Natural killer cell treated with Interleukin-12 subunit alpha and Interleukin-12 subunit beta and Interleukin-15 and Interleukin-18, amount 100 ng/mL, for 72 hours (primary cell): ENCODE data around the gene NUBPL. TPM values are rescaled to one million over a fixed set of nuclear protein-coding genes. Genes with fewer than 3 reads are reported as not detected.
"Not testable (repeated sequence)": the region's sequence is repeated elsewhere in the genome, so short reads cannot be mapped to it uniquely, and the experiment has no call there.

Experiments
- ATAC-seq, 2 donors: fragments of 150-1000 bp; cut with Tn5 transposase in 1 of 2; sonication (Bioruptor Pico), chemical (Tn5 transposase) in 1 of 2; 2 replicates each; pipeline ENCODE4 v1.10.0; 2021
- DNase-seq: peaks from one replicate; pipeline ENCODE4 v3.0.0; 2022; ENCODE audit warnings: low spot score
- H3K27ac Mint-ChIP-seq, 2 donors: 1 replicate in 1 of 2; 2 replicates in 1 of 2; pipeline ENCODE4 v1.8.0; 2022; ENCODE audit warnings: mixed read lengths in 2 of 2, mild to moderate bottlenecking in 1 of 2, moderate library complexity in 1 of 2
- H3K27me3 Mint-ChIP-seq, 2 donors: 1 replicate in 1 of 2; 2 replicates in 1 of 2; pipeline ENCODE4 v1.8.0; 2022; ENCODE audit warnings: mixed read lengths in 2 of 2
- H3K36me3 Mint-ChIP-seq: one replicate; pipeline ENCODE4 v1.8.0; 2022; ENCODE audit warnings: mixed read lengths
- H3K4me1 Mint-ChIP-seq, 2 donors: 1 replicate in 1 of 2; 2 replicates in 1 of 2; pipeline ENCODE4 v1.8.0; 2022; ENCODE audit warnings: low read depth in 2 of 2, mixed read lengths in 2 of 2, mild to moderate bottlenecking in 1 of 2
- H3K4me3 Mint-ChIP-seq: one replicate; pipeline ENCODE4 v1.8.0; 2022; ENCODE audit warnings: mixed read lengths
- H3K9me3 Mint-ChIP-seq: 2 replicates; pipeline ENCODE4 v1.8.0; 2022; ENCODE audit warnings: mixed read lengths
- total RNA-seq, 2 donors: library from RNA; stranded (reverse); gene quantifications; one replicate each; pipeline ENCODE4 v1.2.3, GENCODE V29; 2022

NUBPL gene
- total RNA-seq, 2 donors from 2014 or later = 9.0 to 12.3 TPM

- no peaks in the 10 kb centered on the region for H3K36me3 Mint-ChIP-seq
- no peak for DNase-seq
- H3K4me3 Mint-ChIP-seq = no peak overlapping the region
- no peak overlapping the region for H3K27ac Mint-ChIP-seq
- no peaks in the 10 kb centered on the region for H3K4me1 Mint-ChIP-seq
- peaks cover 6% of the 10 kb centered on the region for H3K9me3 Mint-ChIP-seq
- no peaks in the 10 kb centered on the region for H3K27me3 Mint-ChIP-seq
- ATAC-seq = no peak
Measured at GRCh38 chr14:31787377-31787776, 226.2 kb downstream of the NUBPL start.

DNA sequence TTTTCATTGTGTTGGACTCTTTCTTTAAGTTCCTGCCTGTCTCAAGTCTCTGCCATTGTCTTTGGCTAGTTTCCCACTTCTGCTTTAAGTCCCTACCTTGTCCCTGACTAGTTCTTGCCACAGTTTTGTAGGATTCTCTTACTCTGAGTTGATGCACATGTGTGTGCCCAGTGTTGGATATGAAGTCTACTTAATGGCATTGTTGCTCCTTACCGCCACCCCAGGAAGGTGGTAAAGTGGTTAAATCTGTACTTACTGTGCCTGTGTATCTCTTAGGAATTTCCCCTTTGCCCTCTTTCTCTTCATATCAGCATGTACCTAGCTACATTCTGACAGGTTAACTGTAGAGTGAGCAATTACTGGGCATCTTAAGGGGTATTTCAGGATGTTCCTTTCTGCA lies 227.1 kb downstream of the NUBPL start:
- DNase-seq (no peak), ATAC-seq (no peak)
- Mint-ChIP-seq H3K27ac (no peak overlapping the region), H3K4me1 (no peaks in the 10 kb centered on the region), H3K27me3 (no peaks in the 10 kb centered on the region), H3K4me3 (no peak overlapping the region), H3K9me3 (peaks cover 10% of the 10 kb centered on the region), H3K36me3 (peaks cover 4% of the 10 kb centered on the region)

DNA sequence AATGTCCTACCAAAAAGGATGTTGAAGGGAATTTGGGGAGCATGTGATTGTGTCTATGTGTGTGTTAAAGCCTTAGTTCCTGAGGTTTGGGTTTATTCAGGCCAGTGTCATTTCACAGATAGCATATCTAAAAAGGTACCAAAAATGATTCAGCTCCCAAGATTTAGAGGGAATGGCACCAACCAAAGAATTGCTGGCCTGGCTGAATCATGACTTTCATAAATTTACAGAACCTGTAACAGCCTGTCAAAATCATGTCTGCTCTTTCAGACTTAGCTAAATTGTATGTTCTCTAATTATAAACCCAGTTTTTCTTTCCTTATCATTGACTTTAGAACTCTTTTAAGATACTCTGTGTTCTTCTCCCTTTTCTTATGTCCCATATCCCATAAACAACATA lies 231.5 kb downstream of the NUBPL start:
- peaks cover 5% of the 10 kb centered on the region for H3K9me3 Mint-ChIP-seq
- H3K4me3 Mint-ChIP-seq = no peak overlapping the region
- H3K27me3 Mint-ChIP-seq = no peaks in the 10 kb centered on the region
- DNase-seq (no peak), ATAC-seq (no peak)
- H3K27ac Mint-ChIP-seq = no peak overlapping the region
- H3K36me3 Mint-ChIP-seq = peaks cover 5% of the 10 kb centered on the region
- no peaks in the 10 kb centered on the region for H3K4me1 Mint-ChIP-seq

DNA sequence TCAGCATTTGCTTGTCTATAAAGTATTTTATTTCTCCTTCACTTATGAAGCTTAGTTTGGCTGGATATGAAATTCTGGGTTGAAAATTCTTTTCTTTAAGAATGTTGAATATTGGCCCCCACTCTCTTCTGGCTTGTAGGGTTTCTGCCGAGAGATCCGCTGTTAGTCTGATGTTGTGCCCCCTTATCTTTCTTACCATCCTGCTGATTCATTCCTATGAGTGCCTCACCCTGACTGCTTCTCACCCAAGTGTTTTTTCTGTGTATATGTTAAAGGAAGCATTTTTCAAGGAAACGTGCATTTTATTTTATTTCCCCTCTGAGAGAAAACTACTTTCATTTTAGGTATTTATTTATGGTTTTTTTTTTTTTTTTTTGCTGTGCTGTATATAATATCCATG lies 236.7 kb downstream of the NUBPL start:
- not testable (repeated sequence) for H3K4me1 Mint-ChIP-seq, DNase-seq, H3K27ac Mint-ChIP-seq, H3K27me3 Mint-ChIP-seq, H3K4me3 Mint-ChIP-seq, ATAC-seq
- Mint-ChIP-seq H3K9me3 (peaks cover 12% of the 10 kb centered on the region), H3K36me3 (peaks cover 18% of the 10 kb centered on the region)

DNA sequence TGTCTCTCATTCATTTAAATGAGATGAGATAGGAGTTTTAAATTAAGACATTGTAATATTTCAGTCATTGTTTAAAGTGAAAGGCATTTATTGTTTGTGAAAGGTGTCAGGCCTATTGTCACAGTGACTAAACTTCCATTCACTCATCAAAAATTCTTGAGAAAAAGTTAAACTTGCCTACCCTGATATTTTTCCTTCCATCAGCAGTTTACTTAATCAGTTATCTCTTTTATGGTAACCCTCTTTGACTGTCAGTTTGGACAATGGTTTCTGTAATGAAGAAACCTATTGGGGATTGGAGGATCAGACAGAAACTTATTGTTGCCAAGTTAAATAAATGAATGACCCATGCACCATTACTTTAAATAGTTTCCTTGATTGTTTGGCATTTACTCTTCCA lies 241.6 kb downstream of the NUBPL start:
- DNase-seq (no peak), ATAC-seq (no peak)
- Mint-ChIP-seq H3K27me3 (no peaks in the 10 kb centered on the region), H3K36me3 (peaks cover 12% of the 10 kb centered on the region), H3K4me3 (no peak overlapping the region), H3K27ac (no peak overlapping the region), H3K4me1 (no peaks in the 10 kb centered on the region), H3K9me3 (peaks cover 12% of the 10 kb centered on the region)

- Mint-ChIP-seq H3K9me3 (peaks cover 17% of the 10 kb centered on the region), H3K36me3 (peaks cover 31% of the 10 kb centered on the region)
Measured at GRCh38 chr14:31806249-31806648, 245.0 kb downstream of the NUBPL start.

GRCh38 chr14:31811693-31812628 lies 250.8 kb downstream of the NUBPL start:
- ATAC-seq, H3K27ac Mint-ChIP-seq, H3K4me1 Mint-ChIP-seq, DNase-seq, H3K4me3 Mint-ChIP-seq, H3K27me3 Mint-ChIP-seq: not testable (repeated sequence)
- peaks cover 22% of the 10 kb centered on the region for H3K9me3 Mint-ChIP-seq
- peaks cover 66% of the 10 kb centered on the region for H3K36me3 Mint-ChIP-seq

More at GRCh38 chr14:31806249-31806648, 245.0 kb downstream of the NUBPL start:
- H3K4me3 Mint-ChIP-seq = no peak overlapping the region
- no peak overlapping the region for H3K27ac Mint-ChIP-seq
- ATAC-seq (no peak), DNase-seq (no peak)
- no peaks in the 10 kb centered on the region for H3K27me3 Mint-ChIP-seq
- H3K4me1 Mint-ChIP-seq = no peaks in the 10 kb centered on the region

GRCh38 chr14:31813724-31814490 lies 252.7 kb downstream of the NUBPL start:
- ATAC-seq, DNase-seq, H3K4me1 Mint-ChIP-seq, H3K4me3 Mint-ChIP-seq, H3K27ac Mint-ChIP-seq, H3K27me3 Mint-ChIP-seq: not testable (repeated sequence)
- Mint-ChIP-seq H3K36me3 (peaks cover 58% of the 10 kb centered on the region), H3K9me3 (peaks cover 31% of the 10 kb centered on the region)

GRCh38 chr14:31819281-31819680 lies 258.1 kb downstream of the NUBPL start:
- no peak overlapping the region for H3K4me3 Mint-ChIP-seq
- ATAC-seq = no peak
- H3K9me3 Mint-ChIP-seq = peaks cover 18% of the 10 kb centered on the region

GRCh38 chr14:31825459-31825858 lies 264.3 kb downstream of the NUBPL start:
- Mint-ChIP-seq H3K4me1 (no peaks in the 10 kb centered on the region), H3K4me3 (no peak overlapping the region), H3K27ac (no peak overlapping the region), H3K36me3 (no peaks in the 10 kb centered on the region), H3K9me3 (peaks cover 3% of the 10 kb centered on the region), H3K27me3 (no peaks in the 10 kb centered on the region)
- no peak for DNase-seq
- ATAC-seq = no peak

More at GRCh38 chr14:31819281-31819680, 258.1 kb downstream of the NUBPL start:
- Mint-ChIP-seq H3K27me3 (no peaks in the 10 kb centered on the region), H3K4me1 (no peaks in the 10 kb centered on the region), H3K27ac (no peak overlapping the region), H3K36me3 (peaks cover 26% of the 10 kb centered on the region)
- no peak for DNase-seq

DNA sequence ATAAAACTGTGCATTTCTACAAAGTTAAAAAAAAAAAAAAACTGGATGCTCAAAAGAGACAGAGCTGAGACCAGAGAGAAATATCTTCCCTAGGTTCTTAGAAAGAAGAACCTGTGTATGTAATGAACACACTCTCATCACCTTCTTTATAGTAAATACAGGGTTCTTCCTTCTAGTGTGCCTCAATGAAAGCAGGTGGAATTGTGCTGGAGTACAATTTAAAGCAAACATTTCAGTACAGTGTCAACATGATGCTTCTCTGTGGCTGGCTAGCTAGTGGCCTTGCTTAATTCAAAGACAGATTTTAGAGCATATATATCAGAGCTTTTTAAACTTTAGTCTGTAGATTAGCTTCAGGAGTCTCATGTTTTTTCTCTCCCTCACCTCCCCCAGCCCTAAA lies 266.1 kb downstream of the NUBPL start:
- Mint-ChIP-seq H3K27ac (no peak overlapping the region), H3K9me3 (no peaks in the 10 kb centered on the region), H3K4me1 (no peaks in the 10 kb centered on the region), H3K36me3 (peaks cover 6% of the 10 kb centered on the region), H3K27me3 (no peaks in the 10 kb centered on the region), H3K4me3 (no peak overlapping the region)
- no peak for DNase-seq
- no peak for ATAC-seq

- no peaks in the 10 kb centered on the region for H3K9me3 Mint-ChIP-seq
- no peaks in the 10 kb centered on the region for H3K27me3 Mint-ChIP-seq
- DNase-seq = no peak
- no peak overlapping the region for H3K4me3 Mint-ChIP-seq
- no peak overlapping the region for H3K27ac Mint-ChIP-seq
- no peak for ATAC-seq
- H3K4me1 Mint-ChIP-seq = no peaks in the 10 kb centered on the region
- peaks cover 6% of the 10 kb centered on the region for H3K36me3 Mint-ChIP-seq
Measured at GRCh38 chr14:31828946-31829868, 268.0 kb downstream of the NUBPL start.

GRCh38 chr14:31834616-31835015 lies 273.4 kb downstream of the NUBPL start:
- Mint-ChIP-seq H3K4me1 (no peaks in the 10 kb centered on the region), H3K4me3 (no peak overlapping the region), H3K27me3 (no peaks in the 10 kb centered on the region), H3K27ac (no peak overlapping the region), H3K9me3 (peaks cover 3% of the 10 kb centered on the region), H3K36me3 (peaks cover 6% of the 10 kb centered on the region)
- no peak for DNase-seq
- ATAC-seq = no peak
